DMS53 (cell line): ENCODE measurements around the gene CIT.

ENCODE experiments used
- DNase-seq: peaks from one replicate; lab custom pipeline; 2025; lab: John Stamatoyannopoulos, UW

The CIT gene

GRCh38 chr12:119645535-119646059 is 231.5 kb downstream of the CIT start:
- no peak for DNase-seq

- no peak for DNase-seq
Measured at GRCh38 chr12:119644930-119645329, 232.2 kb downstream of the CIT start.

GRCh38 chr12:119642986-119643385 is 234.1 kb downstream of the CIT start:
- DNase-seq: no peak
